Nephron progenitor cell (in vitro differentiated cells): ENCODE results near the gene AGTRAP.

Source experiments
- DNase-seq: peaks from one replicate; pipeline ENCODE4 v3.0.0; 2021
- H3K27ac Mint-ChIP-seq: 2 replicates; pipeline ENCODE4 v1.8.0; 2021; ENCODE audit warnings: mild to moderate bottlenecking, moderate library complexity, mixed read lengths
- H3K27me3 Mint-ChIP-seq: 2 replicates; pipeline ENCODE4 v1.8.0; 2021; ENCODE audit warnings: mild to moderate bottlenecking, low read depth, mixed read lengths; ENCODE audit not compliant: poor library complexity
- H3K36me3 Mint-ChIP-seq: 2 replicates; pipeline ENCODE4 v1.8.0; 2021; ENCODE audit warnings: low read depth, mixed read lengths
- H3K4me1 Mint-ChIP-seq: 2 replicates; pipeline ENCODE4 v1.8.0; 2021; ENCODE audit warnings: mixed read lengths
- H3K4me3 Mint-ChIP-seq: 2 replicates; pipeline ENCODE4 v1.8.0; 2021; ENCODE audit warnings: mild to moderate bottlenecking, moderate library complexity, mixed read lengths
- H3K9me3 Mint-ChIP-seq: 2 replicates; pipeline ENCODE4 v1.8.0; 2021; ENCODE audit warnings: mild to moderate bottlenecking, moderate library complexity, mixed read lengths
- TF ChIP-seq, protein P1 (sequence below): fragments of 200-600 bp; sonication (generic); IDR thresholded peaks from 2 replicates; pipeline ENCODE4 v1.5.0; 2021; ENCODE audit warnings: antibody characterized with exemption

Gene AGTRAP

DNA sequence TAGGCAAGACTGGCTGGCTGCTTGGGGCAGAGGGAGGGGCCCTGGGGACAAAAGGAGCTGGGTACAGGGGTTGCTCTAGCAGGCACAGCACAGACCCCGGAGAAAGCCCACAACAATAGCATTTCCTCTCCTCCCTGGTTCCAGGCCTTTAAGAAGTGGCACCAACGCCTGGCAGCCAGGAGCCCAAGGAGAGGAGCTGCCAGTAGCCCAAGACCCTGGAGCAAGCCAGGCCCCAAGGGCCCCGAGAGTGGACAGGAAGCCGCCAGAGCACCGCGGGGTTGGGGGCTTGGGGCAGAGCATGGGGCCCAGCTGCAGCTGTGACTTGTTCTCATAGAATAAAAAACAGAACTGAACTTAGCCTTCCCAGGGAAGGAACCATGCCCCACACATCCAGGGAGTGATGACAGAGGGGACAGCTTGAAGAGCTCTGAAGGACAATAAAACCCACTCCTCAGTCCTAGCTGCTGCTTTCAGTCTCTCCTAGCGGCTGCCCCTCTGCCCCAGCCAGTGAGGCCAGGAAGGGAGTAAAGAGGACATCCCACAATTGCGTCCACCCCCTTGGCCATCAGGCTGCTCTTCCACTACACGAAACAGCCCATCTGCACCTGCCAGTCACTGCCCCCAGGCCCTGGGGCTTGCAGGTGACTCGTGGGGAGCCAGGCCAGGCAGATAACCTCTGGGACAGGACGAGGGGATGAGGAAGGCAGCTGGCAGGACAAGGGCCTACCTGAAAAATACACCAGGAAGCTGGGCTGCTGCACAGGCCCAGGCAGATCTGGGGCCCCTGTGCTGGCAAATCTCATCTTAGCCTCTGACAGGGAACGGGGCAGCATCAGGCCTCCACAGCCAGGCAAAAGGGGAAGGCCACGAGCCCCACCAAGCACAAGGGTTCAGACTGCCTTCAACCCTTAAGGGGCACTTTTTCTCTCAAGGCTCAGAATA, 53.5 kb downstream of the AGTRAP start:
- H3K36me3 Mint-ChIP-seq = peaks cover 28% of the 10 kb centered on the region
- no peak overlapping the region for H3K27ac Mint-ChIP-seq
- H3K9me3 Mint-ChIP-seq = no peaks in the 10 kb centered on the region
- no peaks in the 10 kb centered on the region for H3K27me3 Mint-ChIP-seq
- TF ChIP-seq, protein P1, sequence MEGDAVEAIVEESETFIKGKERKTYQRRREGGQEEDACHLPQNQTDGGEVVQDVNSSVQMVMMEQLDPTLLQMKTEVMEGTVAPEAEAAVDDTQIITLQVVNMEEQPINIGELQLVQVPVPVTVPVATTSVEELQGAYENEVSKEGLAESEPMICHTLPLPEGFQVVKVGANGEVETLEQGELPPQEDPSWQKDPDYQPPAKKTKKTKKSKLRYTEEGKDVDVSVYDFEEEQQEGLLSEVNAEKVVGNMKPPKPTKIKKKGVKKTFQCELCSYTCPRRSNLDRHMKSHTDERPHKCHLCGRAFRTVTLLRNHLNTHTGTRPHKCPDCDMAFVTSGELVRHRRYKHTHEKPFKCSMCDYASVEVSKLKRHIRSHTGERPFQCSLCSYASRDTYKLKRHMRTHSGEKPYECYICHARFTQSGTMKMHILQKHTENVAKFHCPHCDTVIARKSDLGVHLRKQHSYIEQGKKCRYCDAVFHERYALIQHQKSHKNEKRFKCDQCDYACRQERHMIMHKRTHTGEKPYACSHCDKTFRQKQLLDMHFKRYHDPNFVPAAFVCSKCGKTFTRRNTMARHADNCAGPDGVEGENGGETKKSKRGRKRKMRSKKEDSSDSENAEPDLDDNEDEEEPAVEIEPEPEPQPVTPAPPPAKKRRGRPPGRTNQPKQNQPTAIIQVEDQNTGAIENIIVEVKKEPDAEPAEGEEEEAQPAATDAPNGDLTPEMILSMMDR = no peak
- DNase-seq = no peak
- H3K4me3 Mint-ChIP-seq = no peak overlapping the region
- peaks cover 68% of the 10 kb centered on the region for H3K4me1 Mint-ChIP-seq

DNA sequence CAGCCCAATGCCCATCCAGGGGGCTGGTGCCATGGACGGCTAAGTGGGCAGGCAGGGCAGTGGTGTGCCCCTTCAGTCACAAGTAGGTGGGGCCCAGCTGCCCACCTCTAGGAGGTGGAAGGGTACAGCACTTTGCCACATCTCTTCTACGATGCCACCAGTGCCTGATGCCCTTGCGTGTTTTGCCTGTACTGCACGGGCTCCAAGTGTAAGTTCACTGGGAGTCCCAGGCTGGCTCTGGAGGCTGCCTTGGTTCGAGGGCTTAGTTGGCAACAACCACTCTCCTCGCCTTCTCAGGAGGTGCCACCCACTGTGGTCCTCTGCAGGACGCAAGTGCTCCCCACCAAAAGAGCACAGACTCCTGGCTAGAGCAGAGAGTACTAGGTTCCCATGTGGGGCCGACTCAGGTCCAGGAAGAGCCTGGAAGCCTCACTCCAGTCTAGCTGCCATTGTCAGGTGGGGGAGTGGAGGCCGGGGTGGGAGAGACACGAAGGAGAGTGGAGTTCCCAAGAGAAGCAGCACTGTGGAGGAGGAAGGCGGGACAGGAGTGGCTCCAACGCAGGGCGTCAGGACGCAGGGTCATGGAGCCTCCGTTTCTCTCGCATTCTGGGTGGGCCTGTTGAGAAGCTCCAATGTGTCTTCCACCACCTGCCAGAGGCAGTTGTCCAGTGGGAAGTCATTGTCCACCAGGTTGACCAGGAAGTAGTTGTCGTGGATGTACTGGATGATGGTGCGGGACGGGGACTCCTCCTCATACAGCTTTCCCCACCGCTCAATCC, 54.4 kb downstream of the AGTRAP start:
- Mint-ChIP-seq H3K4me3 (no peak overlapping the region), H3K36me3 (peaks cover 35% of the 10 kb centered on the region), H3K27me3 (no peaks in the 10 kb centered on the region), H3K27ac (peak overlapping the region; percentile 6), H3K9me3 (no peaks in the 10 kb centered on the region), H3K4me1 (peaks cover 66% of the 10 kb centered on the region)
- TF ChIP-seq, protein P1 = no peak
- no peak for DNase-seq

DNA sequence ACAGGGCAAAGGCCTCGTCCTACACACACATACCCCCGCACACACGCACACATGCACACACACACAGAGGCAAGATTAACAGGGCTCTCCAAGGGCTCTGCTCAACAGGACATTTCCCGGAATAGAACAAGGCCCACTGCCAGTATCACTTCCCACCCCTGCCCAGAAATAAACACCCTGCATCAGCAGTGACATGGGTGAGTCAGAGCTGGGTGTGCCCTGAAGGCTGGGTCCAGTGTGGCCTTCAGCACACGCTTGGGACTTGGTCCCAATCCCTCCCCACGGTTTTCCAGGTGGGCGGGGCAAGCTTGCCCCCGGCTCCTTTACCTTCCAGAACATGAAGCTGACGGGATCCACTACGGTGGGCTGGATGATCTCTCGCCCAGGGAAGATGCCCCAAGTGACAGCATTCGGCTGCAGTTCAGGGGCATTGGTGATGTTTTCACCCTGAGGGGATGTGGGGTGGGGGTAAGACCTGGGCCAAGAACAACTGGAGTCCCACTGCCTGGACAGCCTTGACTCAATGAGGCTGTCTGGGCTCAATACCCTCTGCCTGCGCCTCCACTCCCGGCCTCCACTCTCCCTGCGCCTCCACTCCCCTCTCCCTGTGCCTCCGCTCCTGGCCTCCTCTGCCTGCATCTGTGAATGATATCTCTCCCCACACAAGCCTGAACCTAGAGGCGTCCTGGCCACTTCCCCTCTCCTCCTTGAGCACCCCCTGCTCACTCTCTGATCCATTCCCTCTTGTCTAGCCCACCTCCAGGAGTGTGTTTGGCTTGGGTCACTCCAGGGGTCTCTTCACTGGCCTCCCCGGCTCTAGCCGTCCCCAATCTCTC, 55.2 kb downstream of the AGTRAP start:
- Mint-ChIP-seq H3K4me1 (peaks cover 66% of the 10 kb centered on the region), H3K27ac (peak overlapping the region; percentile 15), H3K4me3 (no peak overlapping the region), H3K9me3 (no peaks in the 10 kb centered on the region), H3K36me3 (peaks cover 43% of the 10 kb centered on the region), H3K27me3 (no peaks in the 10 kb centered on the region)
- DNase-seq = no peak
- TF ChIP-seq, protein P1 = no peak

- TF ChIP-seq, protein P1 = no peak
- no peak for DNase-seq
- no peak overlapping the region for H3K4me3 Mint-ChIP-seq
- no peaks in the 10 kb centered on the region for H3K27me3 Mint-ChIP-seq
- peak overlapping the region; percentile 15 for H3K27ac Mint-ChIP-seq
- H3K9me3 Mint-ChIP-seq = no peaks in the 10 kb centered on the region
- peaks cover 64% of the 10 kb centered on the region for H3K4me1 Mint-ChIP-seq
- peaks cover 43% of the 10 kb centered on the region for H3K36me3 Mint-ChIP-seq
Observed at GRCh38 chr1:11792106-11792505, 56.2 kb downstream of the AGTRAP start.

DNA sequence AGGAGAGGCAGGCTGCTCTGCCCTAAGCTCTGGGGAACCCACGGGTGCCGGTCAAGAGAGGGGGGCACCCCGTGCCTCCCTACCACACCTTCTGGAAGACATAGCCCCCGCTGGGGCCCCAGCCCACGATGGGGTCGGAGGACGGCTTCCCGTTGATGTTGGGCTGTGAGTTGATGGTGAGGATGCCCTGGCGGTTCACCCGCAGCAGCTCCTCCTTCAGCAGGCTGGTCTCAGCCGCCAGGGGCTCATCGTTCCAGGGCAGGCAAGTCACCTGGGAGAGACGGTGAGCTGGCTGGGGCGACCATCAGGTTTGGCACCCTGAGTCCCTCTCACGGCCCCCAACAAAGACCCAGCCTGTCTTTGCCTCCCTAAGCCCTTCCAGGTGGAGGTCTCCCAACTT, 57.9 kb downstream of the AGTRAP start:
- Mint-ChIP-seq H3K27ac (no peak overlapping the region), H3K27me3 (no peaks in the 10 kb centered on the region), H3K4me1 (peaks cover 62% of the 10 kb centered on the region), H3K36me3 (peaks cover 43% of the 10 kb centered on the region), H3K9me3 (no peaks in the 10 kb centered on the region), H3K4me3 (no peak overlapping the region)
- TF ChIP-seq, protein P1 = no peak
- DNase-seq = no peak
